Tibial nerve (tissue), 4 donors: Measurements from ENCODE around the gene AHSG. TPM values are rescaled to one million over a fixed set of nuclear protein-coding genes. Genes with fewer than 3 reads are reported as not detected.
"Not testable (repeated sequence)": the region's sequence is repeated elsewhere in the genome, so short reads cannot be mapped to it uniquely, and the experiment has no call there.

Experiments
- DNase-seq, 2 donors: peaks; one replicate each; pipeline ENCODE4 v3.0.0-alpha.2; 2019; ENCODE audit warnings: low spot score in 2 of 2
- H3K27ac ChIP-seq, 4 donors: fragments of 200-600 bp; sonication (generic) in 3 of 4; one replicate each; pipeline ENCODE4 v1.5.1; 2017 to 2019; ENCODE audit warnings: mild to moderate bottlenecking in 1 of 4
- H3K27me3 ChIP-seq, 2 donors: fragments of 200-600 bp; sonication (generic) in 1 of 2; one replicate each; pipeline versions ENCODE4 v1.5.1 to v1.6.0; 2017 to 2019
- H3K36me3 ChIP-seq, 3 donors: fragments of 200-600 bp; sonication (generic); one replicate each; pipeline ENCODE4 v1.5.1; 2018 to 2019
- H3K4me1 ChIP-seq, 4 donors: fragments of 200-600 bp; sonication (generic) in 3 of 4; one replicate each; pipeline ENCODE4 v1.5.1; 2017 to 2019
- H3K4me3 ChIP-seq, 4 donors: fragments of 200-600 bp; sonication (generic) in 3 of 4; one replicate each; pipeline ENCODE4 v1.5.1; 2017 to 2019; ENCODE audit warnings: mild to moderate bottlenecking in 1 of 4, moderate library complexity in 1 of 4
- H3K9me3 ChIP-seq, 4 donors: fragments of 200-600 bp; sonication (generic) in 3 of 4; one replicate each; pipeline ENCODE4 v1.5.1; 2017 to 2019
- CTCF ChIP-seq, 5 experiments: fragments of 200-600 bp in 3 of 5; fragments of 450-650 bp in 2 of 5; sonication (generic) in 3 of 5; IDR thresholded peaks; one replicate each; pipeline ENCODE4 v1.5.1; 2016 to 2019; ENCODE audit warnings: antibody characterized with exemption in 5 of 5, mild to moderate bottlenecking in 3 of 5, moderate library complexity in 2 of 5
- EP300 ChIP-seq, 2 donors: sonication (generic); formaldehyde crosslinking; IDR thresholded peaks; one replicate each; pipeline ENCODE4 v1.6.1; 2017; ENCODE audit warnings: antibody characterized with exemption in 2 of 2, mild to moderate bottlenecking in 1 of 2
- POLR2A ChIP-seq, 2 donors: fragments of 450-650 bp; IDR thresholded peaks; one replicate each; pipeline ENCODE4 v1.6.1; 2017; ENCODE audit warnings: antibody characterized with exemption in 2 of 2, mild to moderate bottlenecking in 2 of 2, moderate library complexity in 2 of 2
- WGBS, 2 donors: methylation state at CpG; one replicate each; pipeline ENCODE4 v1.1.5; 2018; 5-methylcytosine and 5-hydroxymethylcytosine counted together
- total RNA-seq, 4 donors: library from RNA; depleted of rRNA; stranded (reverse); fragments of >200 nt; gene quantifications; one replicate each; pipeline ENCODE4 v1.1.0, GENCODE V29; 2016

AHSG gene
- total RNA-seq, result not detected

- peaks cover 0 to 29% of the 10 kb centered on the region in 2 donors for H3K27me3 ChIP-seq
- no peak within 1 kb of the TSS for H3K27ac ChIP-seq
- TF ChIP-seq CTCF (IDR thresholded peaks at IDR 0.05) (no peak), POLR2A (IDR thresholded peaks at IDR 0.05) (no peak), EP300 (IDR thresholded peaks at IDR 0.05) (no peak)
- no peak for DNase-seq
- H3K36me3 ChIP-seq, result no peaks in the 10 kb centered on the region
- H3K4me1 ChIP-seq, result peaks cover 0 to 20% (median 2%) of the 10 kb centered on the region in 4 donors
- 82 to 87% methylated on average over 7 of the region's 7 CpGs for WGBS, 2 donors
- no peak within 1 kb of the TSS for H3K4me3 ChIP-seq
- H3K9me3 ChIP-seq, result no peaks in the 10 kb centered on the region
Measured at GRCh38 chr3:186612721-186613636, at the start of gene AHSG. AHSG (plus strand) TSS chr3:186613060; CDS start chr3:186613142, 82 bp downstream.

- Histone ChIP-seq H3K4me1 (peaks cover 0 to 73% (median 13%) of the 10 kb centered on the region in 4 donors), H3K4me3 (no peak overlapping the region), H3K36me3 (peaks cover 0 to 13% (median 0%) of the 10 kb centered on the region in 3 donors), H3K27ac (no peak overlapping the region), H3K27me3 (no peaks in the 10 kb centered on the region), H3K9me3 (no peaks in the 10 kb centered on the region)
- no peak for DNase-seq
- TF ChIP-seq POLR2A (IDR thresholded peaks at IDR 0.05) (no peak), CTCF (IDR thresholded peaks at IDR 0.05) (no peak), EP300 (IDR thresholded peaks at IDR 0.05) (no peak)
Measured at GRCh38 chr3:186564586-186564985, 48.3 kb upstream of the AHSG start.

DNA sequence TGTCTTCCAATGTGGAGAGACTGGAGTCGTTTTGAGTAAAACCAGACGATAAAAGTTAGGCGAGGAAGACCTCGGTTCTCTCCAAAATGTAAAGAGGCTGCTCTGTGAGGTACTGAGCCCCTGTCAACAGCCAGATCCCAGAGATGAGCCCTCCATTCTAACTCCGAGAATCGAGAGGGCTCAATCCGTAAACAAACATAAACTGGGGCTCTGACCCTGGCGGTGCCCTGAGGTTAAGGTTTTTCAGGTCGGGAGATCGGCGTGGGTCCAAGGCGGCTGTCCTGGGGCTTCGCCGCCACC, 46.1 kb upstream of the AHSG start:
- Histone ChIP-seq H3K4me3 (peak overlapping the region; percentile 77 to 92 (median 86)), H3K4me1 (peaks cover 0 to 76% (median 20%) of the 10 kb centered on the region in 4 donors), H3K27ac (peak overlapping the region; percentile 56 to 93 (median 86)), H3K36me3 (peaks cover 0 to 8% (median 0%) of the 10 kb centered on the region in 3 donors), H3K9me3 (no peaks in the 10 kb centered on the region), H3K27me3 (no peaks in the 10 kb centered on the region)
- 0% methylated on average over 8 to 12 of the region's 14 CpGs for WGBS, 2 donors
- no peak for DNase-seq
- no peak for TF ChIP-seq CTCF (IDR thresholded peaks at IDR 0.05)
- TF ChIP-seq POLR2A (IDR thresholded peaks at IDR 0.05), result no peak
- no peak for TF ChIP-seq EP300 (IDR thresholded peaks at IDR 0.05)

DNA sequence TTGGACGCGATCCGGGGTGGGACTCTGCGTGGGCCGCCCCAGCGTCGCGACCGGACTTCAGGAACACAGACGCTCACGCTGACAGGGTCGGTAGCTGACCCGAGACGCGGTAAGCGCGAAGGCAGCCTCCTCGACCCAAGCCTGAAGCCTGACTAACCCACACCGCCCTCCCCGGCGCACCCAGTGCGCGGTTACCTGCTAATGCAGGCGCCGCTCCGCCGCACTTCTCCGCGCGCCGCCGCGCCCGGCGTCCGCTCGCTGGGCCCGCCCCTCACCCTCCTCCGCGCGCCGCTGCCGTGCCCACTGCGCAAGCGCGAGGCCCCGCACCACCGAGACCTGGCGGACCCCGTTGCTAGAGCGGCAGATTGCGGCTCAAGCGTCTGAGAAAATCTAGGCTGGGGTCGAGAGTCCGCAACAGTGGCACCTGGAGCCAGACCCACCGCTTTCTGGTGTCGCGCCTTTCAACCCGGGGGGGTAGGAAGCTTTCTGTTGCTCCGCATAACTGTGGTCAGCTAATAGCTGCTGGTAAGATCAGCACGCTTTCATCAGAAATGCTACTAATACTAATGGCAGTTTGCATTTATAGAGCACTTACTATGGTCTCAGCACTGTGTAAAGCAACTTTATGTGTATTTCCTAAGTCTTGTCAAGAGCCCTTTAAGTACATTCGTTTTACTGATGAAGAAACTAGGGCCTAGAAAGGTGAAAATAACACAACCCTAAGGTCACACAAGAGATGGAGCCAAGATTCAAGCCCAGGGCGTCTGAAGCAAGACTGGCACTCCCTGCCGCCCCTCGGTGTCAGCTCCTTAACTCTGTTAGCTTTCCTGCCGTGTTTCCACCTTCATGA, 45.6 kb upstream of the AHSG start, which contains the start of gene TBCCD1:
TBCCD1 (minus strand) TSS at position 268 of the 850 bp plus-strand sequence. CDS start 3,010 bp downstream, outside the sequence.
- H3K27ac ChIP-seq, result peak within 1 kb of the TSS; percentile 56 to 93 (median 86)
- peak; percentile 76 to 81 for DNase-seq
- H3K4me1 ChIP-seq, result peaks cover 0 to 77% (median 21%) of the 10 kb centered on the region in 4 donors
- H3K9me3 ChIP-seq, result no peaks in the 10 kb centered on the region
- TF ChIP-seq CTCF (IDR thresholded peaks at IDR 0.05), result no peak
- peak in 1 of 2 donors; percentile 89 for TF ChIP-seq EP300 (IDR thresholded peaks at IDR 0.05)
- peak; percentile 87 to 92 for TF ChIP-seq POLR2A (IDR thresholded peaks at IDR 0.05)
- 0 to 1% methylated on average over 27 to 48 of the region's 66 CpGs for WGBS, 2 donors
- H3K4me3 ChIP-seq, result peak within 1 kb of the TSS; percentile 77 to 92 (median 86)
- H3K36me3 ChIP-seq, result peaks cover 0 to 5% (median 0%) of the 10 kb centered on the region in 3 donors
- H3K27me3 ChIP-seq, result no peaks in the 10 kb centered on the region

DNA sequence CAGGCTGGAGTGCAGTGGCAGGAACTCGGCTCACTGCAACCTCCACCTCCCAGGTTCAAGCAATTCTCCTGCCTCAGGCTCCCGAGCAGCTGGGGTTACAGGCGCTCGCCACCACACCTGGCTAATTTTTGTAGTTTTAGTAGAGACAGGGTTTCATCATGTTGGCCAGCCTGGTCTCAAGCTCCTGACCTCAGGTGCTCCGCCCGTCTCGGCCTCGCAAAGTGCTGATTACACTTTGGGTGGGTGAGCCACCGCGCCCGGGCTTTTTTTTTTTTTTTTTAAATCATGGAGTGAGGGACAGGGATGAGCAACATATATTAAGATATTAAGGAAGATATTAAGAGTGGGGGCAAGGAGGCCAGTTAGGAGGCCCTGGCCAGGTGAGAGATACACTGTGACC, 43.5 kb upstream of the AHSG start:
- peaks cover 0 to 60% (median 20%) of the 10 kb centered on the region in 4 donors for H3K4me1 ChIP-seq
- peak overlapping the region in 3 of 4 donors; percentile 34 to 91 (median 54) for H3K4me3 ChIP-seq
- 88 to 90% methylated on average over 11 of the region's 11 CpGs for WGBS, 2 donors
- not testable (repeated sequence) for H3K27me3 ChIP-seq, H3K9me3 ChIP-seq, DNase-seq
- peak overlapping the region in 2 of 4 donors; percentile 76 to 97 for H3K27ac ChIP-seq
- peaks cover 0 to 20% (median 0%) of the 10 kb centered on the region in 3 donors for H3K36me3 ChIP-seq
